ENCODE results near the gene FAM117A.
"Not testable (repeated sequence)": the region's sequence is repeated elsewhere in the genome, so short reads cannot be mapped to it uniquely, and the experiment has no call there.

The FAM117A gene

GRCh38 chr17:49727380-49727779 lies 36.6 kb downstream of the FAM117A start:
- Histone ChIP-seq H3K4me3 (no peak overlapping the region), H3K9me3 (ENCODE audit: low read depth, low read length) (no peaks in the 10 kb centered on the region), H3K36me3 (ENCODE audit: insufficient read depth, low read length) (peaks cover 4% of the 10 kb centered on the region; the same call in 1 of the 2 replicates), H3K27ac (no peak overlapping the region), H3K9ac (ENCODE audit: insufficient read length) (no peak overlapping the region)
- DNase-seq (ENCODE audit: low read depth, low spot score) = no peak
- no peak for TF ChIP-seq POLR2AphosphoS5 (IDR thresholded peaks at IDR 0.05; ENCODE audit: borderline replicate concordance, low read depth, low read length)
- no peak for TF ChIP-seq FOXP2 (optimal IDR thresholded peaks at IDR 0.05; ENCODE audit: control extremely low read depth, extremely low read length, insufficient read depth)
- TF ChIP-seq EZH2 (IDR thresholded peaks at IDR 0.05) = no peak

GRCh38 chr17:49725452-49726130 lies 38.3 kb downstream of the FAM117A start:
- DNase-seq (ENCODE audit: low read depth, low spot score) = no peak
- Histone ChIP-seq H3K36me3 (ENCODE audit: insufficient read depth, low read length) (peaks cover 4% of the 10 kb centered on the region; the same call in 1 of the 2 replicates), H3K27ac (no peak overlapping the region), H3K4me3 (no peak overlapping the region), H3K9me3 (ENCODE audit: low read depth, low read length) (no peaks in the 10 kb centered on the region), H3K9ac (ENCODE audit: insufficient read length) (no peak overlapping the region)
- TF ChIP-seq FOXP2 (optimal IDR thresholded peaks at IDR 0.05; ENCODE audit: control extremely low read depth, extremely low read length, insufficient read depth) (no peak), POLR2AphosphoS5 (IDR thresholded peaks at IDR 0.05; ENCODE audit: borderline replicate concordance, low read depth, low read length) (no peak), EZH2 (IDR thresholded peaks at IDR 0.05) (no peak)

- not testable (repeated sequence) for H3K27ac ChIP-seq; H3K4me3 ChIP-seq; H3K9me3 ChIP-seq (ENCODE audit: low read depth, low read length); DNase-seq (ENCODE audit: low read depth, low spot score); H3K9ac ChIP-seq (ENCODE audit: insufficient read length); H3K36me3 ChIP-seq (ENCODE audit: insufficient read depth, low read length)
These were observed 39.4 kb downstream of the FAM117A start for GRCh38 chr17:49724552-49724951.

- no peak for DNase-seq (ENCODE audit: low read depth, low spot score)
- Histone ChIP-seq H3K9ac (ENCODE audit: insufficient read length) (no peak overlapping the region), H3K36me3 (ENCODE audit: insufficient read depth, low read length) (peaks cover 4% of the 10 kb centered on the region; the same call in 1 of the 2 replicates), H3K9me3 (ENCODE audit: low read depth, low read length) (no peaks in the 10 kb centered on the region), H3K4me3 (no peak overlapping the region), H3K27ac (no peak overlapping the region)
- no peak for TF ChIP-seq POLR2AphosphoS5 (IDR thresholded peaks at IDR 0.05; ENCODE audit: borderline replicate concordance, low read depth, low read length)
- TF ChIP-seq EZH2 (IDR thresholded peaks at IDR 0.05) = no peak
- TF ChIP-seq FOXP2 (optimal IDR thresholded peaks at IDR 0.05; ENCODE audit: control extremely low read depth, extremely low read length, insufficient read depth) = no peak
These were observed 40.5 kb downstream of the FAM117A start for GRCh38 chr17:49723423-49723822.

- peaks cover 14% of the 10 kb centered on the region for H3K36me3 ChIP-seq (ENCODE audit: insufficient read depth, low read length)
- no peak overlapping the region for H3K9ac ChIP-seq (ENCODE audit: insufficient read length)
- DNase-seq (ENCODE audit: low read depth, low spot score) = no peak
- H3K9me3 ChIP-seq (ENCODE audit: low read depth, low read length) = no peaks in the 10 kb centered on the region
- H3K27ac ChIP-seq = no peak overlapping the region
- H3K4me3 ChIP-seq = no peak overlapping the region
- no peak for TF ChIP-seq POLR2AphosphoS5 (IDR thresholded peaks at IDR 0.05; ENCODE audit: borderline replicate concordance, low read depth, low read length)
- no peak for TF ChIP-seq EZH2 (IDR thresholded peaks at IDR 0.05)
- TF ChIP-seq FOXP2 (optimal IDR thresholded peaks at IDR 0.05; ENCODE audit: control extremely low read depth, extremely low read length, insufficient read depth) = no peak
These were observed 41.9 kb downstream of the FAM117A start for GRCh38 chr17:49722066-49722465.

GRCh38 chr17:49717371-49717861 lies 46.5 kb downstream of the FAM117A start:
- no peaks in the 10 kb centered on the region for H3K9me3 ChIP-seq (ENCODE audit: low read depth, low read length)
- H3K36me3 ChIP-seq (ENCODE audit: insufficient read depth, low read length) = peaks cover 12% of the 10 kb centered on the region
- H3K4me3 ChIP-seq = no peak overlapping the region
- no peak overlapping the region for H3K27ac ChIP-seq
- TF ChIP-seq EZH2 (IDR thresholded peaks at IDR 0.05) (no peak), POLR2AphosphoS5 (IDR thresholded peaks at IDR 0.05; ENCODE audit: borderline replicate concordance, low read depth, low read length) (no peak), FOXP2 (optimal IDR thresholded peaks at IDR 0.05; ENCODE audit: control extremely low read depth, extremely low read length, insufficient read depth) (no peak)
- H3K9ac ChIP-seq (ENCODE audit: insufficient read length) = no peak overlapping the region
- DNase-seq (ENCODE audit: low read depth, low spot score) = no peak

- Histone ChIP-seq H3K4me3 (no peak overlapping the region), H3K27ac (no peak overlapping the region), H3K9me3 (ENCODE audit: low read depth, low read length) (no peaks in the 10 kb centered on the region), H3K9ac (ENCODE audit: insufficient read length) (no peak overlapping the region), H3K36me3 (ENCODE audit: insufficient read depth, low read length) (peaks cover 12% of the 10 kb centered on the region)
- TF ChIP-seq EZH2 (IDR thresholded peaks at IDR 0.05) (no peak), POLR2AphosphoS5 (IDR thresholded peaks at IDR 0.05; ENCODE audit: borderline replicate concordance, low read depth, low read length) (no peak), FOXP2 (optimal IDR thresholded peaks at IDR 0.05; ENCODE audit: control extremely low read depth, extremely low read length, insufficient read depth) (no peak)
- DNase-seq (ENCODE audit: low read depth, low spot score) = no peak
These were observed 47.1 kb downstream of the FAM117A start for GRCh38 chr17:49716668-49717364.

GRCh38 chr17:49715717-49716279 lies 48.1 kb downstream of the FAM117A start:
- no peak for DNase-seq (ENCODE audit: low read depth, low spot score)
- peaks cover 12% of the 10 kb centered on the region for H3K36me3 ChIP-seq (ENCODE audit: insufficient read depth, low read length)
- H3K9ac ChIP-seq (ENCODE audit: insufficient read length) = no peak overlapping the region
- TF ChIP-seq POLR2AphosphoS5 (IDR thresholded peaks at IDR 0.05; ENCODE audit: borderline replicate concordance, low read depth, low read length) (no peak), FOXP2 (optimal IDR thresholded peaks at IDR 0.05; ENCODE audit: control extremely low read depth, extremely low read length, insufficient read depth) (no peak), EZH2 (IDR thresholded peaks at IDR 0.05) (no peak)
- H3K4me3 ChIP-seq = no peak overlapping the region
- no peak overlapping the region for H3K27ac ChIP-seq
- H3K9me3 ChIP-seq (ENCODE audit: low read depth, low read length) = no peaks in the 10 kb centered on the region

All from SK-N-MC (cell line).